Peyer's patch (tissue), 4 donors: ENCODE results near the gene UBE2QL1. TPM values are rescaled to one million over a fixed set of nuclear protein-coding genes. Genes with fewer than 3 reads are reported as not detected.

Experiments used
- DNase-seq, 3 donors: peaks; one replicate each; pipeline ENCODE4 v3.0.0-alpha.2; 2017 to 2019
- H3K27ac ChIP-seq, 4 donors: fragments of 200-600 bp; sonication (generic); one replicate each; pipeline ENCODE4 v1.5.1; 2016 to 2019
- H3K27me3 ChIP-seq, 2 donors: fragments of 200-600 bp; sonication (generic); one replicate each; pipeline ENCODE4 v1.5.1; 2019
- H3K36me3 ChIP-seq, 3 donors: fragments of 200-600 bp; sonication (generic); one replicate each; pipeline ENCODE4 v1.5.1; 2016 to 2019
- H3K4me1 ChIP-seq, 4 donors: fragments of 200-600 bp; sonication (generic); one replicate each; pipeline ENCODE4 v1.5.1; 2016 to 2019
- H3K4me3 ChIP-seq, 4 donors: fragments of 200-600 bp; sonication (generic); 1 replicate in 3 of 4; 2 replicates in 1 of 4; pipeline ENCODE4 v1.5.1; 2016 to 2019; ENCODE audit warnings: mild to moderate bottlenecking in 1 of 4
- H3K9me3 ChIP-seq, 4 donors: fragments of 200-600 bp; sonication (generic); one replicate each; pipeline ENCODE4 v1.5.1; 2016 to 2019; ENCODE audit warnings: mild to moderate bottlenecking in 1 of 4
- POLR2A ChIP-seq, 2 donors: fragments of 450-650 bp; IDR thresholded peaks; one replicate each; pipeline ENCODE4 v1.5.1; 2017; ENCODE audit warnings: antibody characterized with exemption in 2 of 2, mild to moderate bottlenecking in 2 of 2, moderate library complexity in 2 of 2
- total RNA-seq, 4 donors: library from RNA; depleted of rRNA; stranded (reverse); fragments of >200 nt; gene quantifications; one replicate each; pipeline ENCODE4 v1.1.0, GENCODE V29; 2016
- TF ChIP-seq, protein P1 (sequence below), 6 experiments: fragments of 450-650 bp in 4 of 6; fragments of 200-600 bp in 2 of 6; sonication (generic) in 1 of 6; IDR thresholded peaks; one replicate each; pipeline ENCODE4 v1.5.1; 2017 to 2019; ENCODE audit warnings: antibody characterized with exemption in 6 of 6, mild to moderate bottlenecking in 3 of 6, moderate library complexity in 1 of 6

Gene UBE2QL1
- total RNA-seq, 4 donors from 2014 or later, result 1.0 to 3.3 TPM; not detected in 2

DNA sequence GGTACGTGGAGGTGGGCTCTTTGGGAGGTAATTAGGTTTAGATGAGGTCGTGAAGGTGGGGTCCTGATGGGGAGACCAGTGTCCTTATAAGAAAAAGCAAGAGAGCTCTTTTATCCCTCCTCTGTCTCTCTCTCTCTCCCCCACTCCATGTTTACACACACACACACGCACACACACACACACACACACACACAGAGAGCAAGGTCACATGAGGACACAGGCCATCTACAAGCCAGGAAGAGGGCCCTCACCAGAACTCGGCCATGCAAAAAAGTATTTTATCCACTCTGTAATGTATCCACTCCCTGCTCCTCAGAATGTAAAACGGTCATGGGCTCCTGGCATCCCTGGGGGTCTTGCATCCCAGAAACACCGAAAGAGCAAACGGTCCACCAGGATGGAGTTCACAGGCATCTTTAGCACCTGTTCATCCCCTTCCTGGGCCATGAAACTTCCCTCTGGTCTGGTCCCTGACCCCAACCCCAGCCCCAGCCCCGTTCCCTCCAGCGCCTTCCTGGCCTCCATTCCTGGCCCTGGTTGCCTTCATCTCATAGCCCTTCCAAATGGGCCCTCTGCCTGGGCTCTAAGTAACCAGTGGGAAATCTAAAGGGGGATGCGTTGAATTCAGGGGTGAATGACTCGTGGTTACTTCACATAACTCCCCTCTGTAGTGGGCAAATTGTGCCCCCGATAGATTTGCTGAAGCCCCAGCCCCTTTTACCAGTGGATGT, 95.3 kb downstream of the UBE2QL1 start:
- no peak for DNase-seq
- no peak for TF ChIP-seq POLR2A (IDR thresholded peaks at IDR 0.05)
- TF ChIP-seq, protein P1, sequence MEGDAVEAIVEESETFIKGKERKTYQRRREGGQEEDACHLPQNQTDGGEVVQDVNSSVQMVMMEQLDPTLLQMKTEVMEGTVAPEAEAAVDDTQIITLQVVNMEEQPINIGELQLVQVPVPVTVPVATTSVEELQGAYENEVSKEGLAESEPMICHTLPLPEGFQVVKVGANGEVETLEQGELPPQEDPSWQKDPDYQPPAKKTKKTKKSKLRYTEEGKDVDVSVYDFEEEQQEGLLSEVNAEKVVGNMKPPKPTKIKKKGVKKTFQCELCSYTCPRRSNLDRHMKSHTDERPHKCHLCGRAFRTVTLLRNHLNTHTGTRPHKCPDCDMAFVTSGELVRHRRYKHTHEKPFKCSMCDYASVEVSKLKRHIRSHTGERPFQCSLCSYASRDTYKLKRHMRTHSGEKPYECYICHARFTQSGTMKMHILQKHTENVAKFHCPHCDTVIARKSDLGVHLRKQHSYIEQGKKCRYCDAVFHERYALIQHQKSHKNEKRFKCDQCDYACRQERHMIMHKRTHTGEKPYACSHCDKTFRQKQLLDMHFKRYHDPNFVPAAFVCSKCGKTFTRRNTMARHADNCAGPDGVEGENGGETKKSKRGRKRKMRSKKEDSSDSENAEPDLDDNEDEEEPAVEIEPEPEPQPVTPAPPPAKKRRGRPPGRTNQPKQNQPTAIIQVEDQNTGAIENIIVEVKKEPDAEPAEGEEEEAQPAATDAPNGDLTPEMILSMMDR (IDR thresholded peaks at IDR 0.05), result no peak
- no peak overlapping the region for H3K27ac ChIP-seq
- no peaks in the 10 kb centered on the region for H3K4me1 ChIP-seq
- H3K36me3 ChIP-seq, result no peaks in the 10 kb centered on the region
- no peak overlapping the region for H3K4me3 ChIP-seq
- no peaks in the 10 kb centered on the region for H3K27me3 ChIP-seq
- no peaks in the 10 kb centered on the region for H3K9me3 ChIP-seq

Other genes starting within 250 kb of the UBE2QL1 start
- gene MED10, start 70.3 kb upstream of the UBE2QL1 start, total RNA-seq, result 10 to 100 TPM; 20.8 to 42.9 (median 26.5) TPM
- gene NSUN2, start 184.2 kb downstream of the UBE2QL1 start, total RNA-seq, result 100 to 1,000 TPM in 1 of 4 donors, 10 to 100 TPM in 3; 27.5 to 134 (median 55.8) TPM
- 10 to 100 TPM in 3 of 4 donors, 1 to 10 TPM in 1; 5.8 to 16.9 (median 13.1) TPM for gene SRD5A1, start 184.6 kb downstream of the UBE2QL1 start, total RNA-seq